GM12878 (cell line): ENCODE data around the gene HNRNPA2B1. TPM values are rescaled to one million over a fixed set of nuclear protein-coding genes. Genes with fewer than 3 reads are reported as not detected.

Experiments
- BCL11A ChIP-seq: IDR thresholded peaks from 2 replicates; pipeline ENCODE4 v1.6.1; 2011; ENCODE audit warnings: low read depth, low read length
- BMI1 ChIP-seq: fragments of 450-650 bp; IDR thresholded peaks from 2 replicates; pipeline ENCODE4 v1.6.1; 2016; ENCODE audit warnings: mild to moderate bottlenecking, moderate library complexity, borderline replicate concordance
- CBFB ChIP-seq: IDR thresholded peaks from 2 replicates; pipeline ENCODE4 v1.6.1; 2016; ENCODE audit warnings: antibody characterized with exemption, low read depth
- CHD1 ChIP-seq: IDR thresholded peaks from 2 replicates; pipeline ENCODE4 v1.6.1; 2012; ENCODE audit warnings: low read depth, low read length, improper control_type of control experiment
- DPF2 ChIP-seq: fragments of 450-650 bp; IDR thresholded peaks from 2 replicates; pipeline ENCODE4 v1.6.1; 2017; ENCODE audit warnings: mild to moderate bottlenecking
- EZH2 ChIP-seq: IDR thresholded peaks from 2 replicates; pipeline ENCODE4 v1.6.1; 2012; ENCODE audit warnings: low read depth, mild to moderate bottlenecking, control low read depth, inconsistent platforms, low read length, borderline replicate concordance; ENCODE audit not compliant: control insufficient read depth
- GATAD2B ChIP-seq: fragments of 450-650 bp; conservative IDR thresholded peaks from 2 replicates; pipeline ENCODE4 v1.6.1; 2017; ENCODE audit warnings: low read depth, mild to moderate bottlenecking, moderate library complexity
- MAX ChIP-seq: IDR thresholded peaks from 2 replicates; pipeline ENCODE4 v1.6.1; 2012; ENCODE audit warnings: low read depth, low read length, improper control_type of control experiment
- MTA2 ChIP-seq: fragments of 450-650 bp; IDR thresholded peaks from 2 replicates; pipeline ENCODE4 v1.6.1; 2016; ENCODE audit warnings: low read depth, mild to moderate bottlenecking, moderate library complexity
- MTA3 ChIP-seq: IDR thresholded peaks from 2 replicates; pipeline ENCODE4 v1.6.1; 2012; ENCODE audit warnings: low read length, inconsistent platforms, borderline replicate concordance
- MXI1 ChIP-seq: fragments of 150-350 bp; IDR thresholded peaks from 2 replicates; pipeline ENCODE4 v1.6.1; 2011; ENCODE audit warnings: low read depth, mild to moderate bottlenecking, inconsistent platforms, low read length, improper control_type of control experiment
- NBN ChIP-seq: fragments of 450-650 bp; IDR thresholded peaks from 2 replicates; pipeline ENCODE4 v1.6.1; 2016
- NFIC ChIP-seq: IDR thresholded peaks from 2 replicates; pipeline ENCODE4 v1.6.1; 2012; ENCODE audit warnings: low read depth, mild to moderate bottlenecking, inconsistent platforms, low read length, moderate library complexity
- NR2F1 ChIP-seq: fragments of 450-650 bp; conservative IDR thresholded peaks from 2 replicates; pipeline ENCODE4 v1.6.1; 2017; ENCODE audit warnings: mild to moderate bottlenecking
- PKNOX1 ChIP-seq: fragments of 450-650 bp; IDR thresholded peaks from 2 replicates; pipeline ENCODE4 v1.6.1; 2016; ENCODE audit warnings: mild to moderate bottlenecking
- POLR2AphosphoS5 ChIP-seq: IDR thresholded peaks from 2 replicates; pipeline ENCODE4 v1.6.1; 2011; ENCODE audit warnings: mild to moderate bottlenecking, low read length, inconsistent platforms
- RUNX3 ChIP-seq: IDR thresholded peaks from 2 replicates; pipeline ENCODE4 v1.6.1; 2012; ENCODE audit warnings: low read length, inconsistent platforms
- ZNF207 ChIP-seq: fragments of 450-650 bp; IDR thresholded peaks from 2 replicates; pipeline ENCODE4 v1.6.1; 2014; ENCODE audit warnings: antibody characterized with exemption, mild to moderate bottlenecking, borderline replicate concordance
- ZNF217 ChIP-seq: fragments of 450-650 bp; IDR thresholded peaks from 2 replicates; pipeline ENCODE4 v1.6.1; 2017; ENCODE audit warnings: antibody characterized with exemption, mild to moderate bottlenecking
- ZSCAN29 ChIP-seq: fragments of 450-650 bp; IDR thresholded peaks from 2 replicates; pipeline ENCODE4 v1.6.1; 2017; ENCODE audit warnings: mild to moderate bottlenecking, moderate library complexity
- polyA plus RNA-seq, 11 experiments: library from polyadenylated mRNA; depleted of rRNA in 4 of 11; unstranded in 6 of 11; stranded (reverse) in 5 of 11; fragments of >200 nt; fragmentation: Nextera tagmentation in 4 of 11; fragmentation: Illumina TruSeq in 1 of 11; extraction: Ambion mirVana in 4 of 11; extraction: Trizol in 1 of 11; gene quantifications; 1 replicate in 1 of 11; 2 replicates in 10 of 11; pipeline versions ENCODE4 v1.2.1 to v1.2.3, GENCODE V29; 2011 to 2016; ENCODE audit warnings: inconsistent platforms in 2 of 11, missing spikeins in 2 of 11, low read depth in 1 of 11
- total RNA-seq, 4 experiments: library from RNA; depleted of rRNA in 3 of 4; stranded (reverse); fragments of >200 nt in 3 of 4; fragmentation: Illumina TruSeq in 1 of 4; extraction: Trizol in 1 of 4; gene quantifications; 2 replicates each; pipeline versions ENCODE4 v1.2.1 to v1.2.3, GENCODE V29; 2013 to 2021
- TF ChIP-seq, protein P1 (sequence below): fragments of 450-650 bp; IDR thresholded peaks from 2 replicates; pipeline ENCODE4 v1.6.1; 2017; ENCODE audit warnings: mild to moderate bottlenecking, moderate library complexity

HNRNPA2B1 gene
- total and polyA plus RNA-seq, 10 of the 15 experiments (the other 5 are each of a cell fraction or from before 2014, with no cell fraction given) = 295 to 1,396 (median 932) TPM

DNA sequence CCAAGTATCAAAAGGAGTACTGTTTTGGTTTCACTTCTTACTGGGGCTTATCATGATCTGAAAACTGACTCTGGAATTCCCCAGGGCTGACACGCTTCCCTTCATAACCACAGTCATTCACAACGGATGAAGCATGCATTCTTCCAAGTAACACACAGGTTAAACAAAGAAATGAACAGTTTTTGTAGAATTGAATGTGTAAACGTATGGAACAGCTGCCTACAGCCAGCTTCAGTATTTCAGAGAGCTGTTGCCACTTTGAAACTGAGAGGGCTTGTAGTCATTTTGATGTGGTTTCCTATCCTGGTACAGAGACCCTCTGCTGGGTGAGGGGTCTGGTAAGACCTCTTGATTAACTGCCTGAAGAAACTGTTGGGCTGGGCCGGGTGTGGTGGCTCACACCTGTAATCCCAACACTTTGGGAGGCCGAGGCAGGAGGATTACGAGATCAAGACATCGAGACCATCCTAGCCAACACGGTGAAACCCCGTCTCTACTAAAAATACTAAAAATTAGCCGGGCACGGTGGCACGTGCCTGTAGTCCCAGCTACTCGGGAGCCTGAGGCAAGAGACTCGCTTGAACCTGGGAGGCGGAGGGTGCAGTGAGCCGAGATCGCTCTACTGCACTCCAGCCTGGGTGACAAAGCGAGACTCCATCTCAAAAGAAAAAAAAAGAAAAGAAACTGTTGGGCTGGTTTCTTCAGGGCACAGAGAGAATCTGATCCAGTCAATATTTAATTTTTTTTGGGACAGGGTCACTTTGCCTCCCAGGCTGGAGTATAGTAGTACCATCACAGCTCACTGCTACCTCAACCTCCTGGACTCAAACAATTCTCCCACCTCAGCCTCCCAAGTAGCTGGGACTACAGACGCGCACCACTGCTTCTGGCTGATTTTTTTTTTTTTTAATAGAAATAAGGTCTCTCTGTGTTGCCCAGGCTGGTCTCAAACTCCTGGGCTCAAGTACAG is 43.8 kb downstream of the HNRNPA2B1 start (continued):
- TF ChIP-seq, protein P1, sequence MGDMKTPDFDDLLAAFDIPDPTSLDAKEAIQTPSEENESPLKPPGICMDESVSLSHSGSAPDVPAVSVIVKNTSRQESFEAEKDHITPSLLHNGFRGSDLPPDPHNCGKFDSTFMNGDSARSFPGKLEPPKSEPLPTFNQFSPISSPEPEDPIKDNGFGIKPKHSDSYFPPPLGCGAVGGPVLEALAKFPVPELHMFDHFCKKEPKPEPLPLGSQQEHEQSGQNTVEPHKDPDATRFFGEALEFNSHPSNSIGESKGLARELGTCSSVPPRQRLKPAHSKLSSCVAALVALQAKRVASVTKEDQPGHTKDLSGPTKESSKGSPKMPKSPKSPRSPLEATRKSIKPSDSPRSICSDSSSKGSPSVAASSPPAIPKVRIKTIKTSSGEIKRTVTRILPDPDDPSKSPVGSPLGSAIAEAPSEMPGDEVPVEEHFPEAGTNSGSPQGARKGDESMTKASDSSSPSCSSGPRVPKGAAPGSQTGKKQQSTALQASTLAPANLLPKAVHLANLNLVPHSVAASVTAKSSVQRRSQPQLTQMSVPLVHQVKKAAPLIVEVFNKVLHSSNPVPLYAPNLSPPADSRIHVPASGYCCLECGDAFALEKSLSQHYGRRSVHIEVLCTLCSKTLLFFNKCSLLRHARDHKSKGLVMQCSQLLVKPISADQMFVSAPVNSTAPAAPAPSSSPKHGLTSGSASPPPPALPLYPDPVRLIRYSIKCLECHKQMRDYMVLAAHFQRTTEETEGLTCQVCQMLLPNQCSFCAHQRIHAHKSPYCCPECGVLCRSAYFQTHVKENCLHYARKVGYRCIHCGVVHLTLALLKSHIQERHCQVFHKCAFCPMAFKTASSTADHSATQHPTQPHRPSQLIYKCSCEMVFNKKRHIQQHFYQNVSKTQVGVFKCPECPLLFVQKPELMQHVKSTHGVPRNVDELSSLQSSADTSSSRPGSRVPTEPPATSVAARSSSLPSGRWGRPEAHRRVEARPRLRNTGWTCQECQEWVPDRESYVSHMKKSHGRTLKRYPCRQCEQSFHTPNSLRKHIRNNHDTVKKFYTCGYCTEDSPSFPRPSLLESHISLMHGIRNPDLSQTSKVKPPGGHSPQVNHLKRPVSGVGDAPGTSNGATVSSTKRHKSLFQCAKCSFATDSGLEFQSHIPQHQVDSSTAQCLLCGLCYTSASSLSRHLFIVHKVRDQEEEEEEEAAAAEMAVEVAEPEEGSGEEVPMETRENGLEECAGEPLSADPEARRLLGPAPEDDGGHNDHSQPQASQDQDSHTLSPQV = 0 out of 2 replicates have a peak, but pooled peaks have one; percentile 49
- no peak for TF ChIP-seq BMI1
- peak; percentile 93 for TF ChIP-seq RUNX3
- TF ChIP-seq MXI1 = peak; percentile 53; the same call in 1 of the 2 replicates
- 0 out of 2 replicates have a peak, but pooled peaks have one; percentile 36 for TF ChIP-seq ZNF217
- TF ChIP-seq ZNF207 = 0 out of 2 replicates have a peak, but pooled peaks have one; percentile 48
- peak; percentile 60; the same call in 1 of the 2 replicates for TF ChIP-seq ZSCAN29
- peak; percentile 82; the same call in 1 of the 2 replicates for TF ChIP-seq NBN
- peak; percentile 66 for TF ChIP-seq MTA2
- TF ChIP-seq BCL11A = peak; percentile 20; the same call in 1 of the 2 replicates
- no peak for TF ChIP-seq CHD1
- peak; percentile 64 for TF ChIP-seq POLR2AphosphoS5
- peak; percentile 7; the same call in 1 of the 2 replicates for TF ChIP-seq PKNOX1
- TF ChIP-seq MTA3 = no peak
- peak; percentile 63; the same call in 1 of the 2 replicates for TF ChIP-seq GATAD2B
- TF ChIP-seq EZH2 = no peak
- TF ChIP-seq MAX = 0 out of 2 replicates have a peak, but pooled peaks have one; percentile 45
- peak; percentile 42; the same call in 1 of the 2 replicates for TF ChIP-seq CBFB
- TF ChIP-seq NR2F1 = peak; percentile 50; the same call in 1 of the 2 replicates
- peak; percentile 83 for TF ChIP-seq NFIC
- peak; percentile 61 for TF ChIP-seq DPF2
